Measurements from ENCODE around the gene AFAP1L2. TPM values are rescaled to one million over a fixed set of nuclear protein-coding genes. Genes with fewer than 3 reads are reported as not detected.

AFAP1L2 gene
- total RNA-seq, 1 experiment from 2014 or later: 170 TPM

DNA sequence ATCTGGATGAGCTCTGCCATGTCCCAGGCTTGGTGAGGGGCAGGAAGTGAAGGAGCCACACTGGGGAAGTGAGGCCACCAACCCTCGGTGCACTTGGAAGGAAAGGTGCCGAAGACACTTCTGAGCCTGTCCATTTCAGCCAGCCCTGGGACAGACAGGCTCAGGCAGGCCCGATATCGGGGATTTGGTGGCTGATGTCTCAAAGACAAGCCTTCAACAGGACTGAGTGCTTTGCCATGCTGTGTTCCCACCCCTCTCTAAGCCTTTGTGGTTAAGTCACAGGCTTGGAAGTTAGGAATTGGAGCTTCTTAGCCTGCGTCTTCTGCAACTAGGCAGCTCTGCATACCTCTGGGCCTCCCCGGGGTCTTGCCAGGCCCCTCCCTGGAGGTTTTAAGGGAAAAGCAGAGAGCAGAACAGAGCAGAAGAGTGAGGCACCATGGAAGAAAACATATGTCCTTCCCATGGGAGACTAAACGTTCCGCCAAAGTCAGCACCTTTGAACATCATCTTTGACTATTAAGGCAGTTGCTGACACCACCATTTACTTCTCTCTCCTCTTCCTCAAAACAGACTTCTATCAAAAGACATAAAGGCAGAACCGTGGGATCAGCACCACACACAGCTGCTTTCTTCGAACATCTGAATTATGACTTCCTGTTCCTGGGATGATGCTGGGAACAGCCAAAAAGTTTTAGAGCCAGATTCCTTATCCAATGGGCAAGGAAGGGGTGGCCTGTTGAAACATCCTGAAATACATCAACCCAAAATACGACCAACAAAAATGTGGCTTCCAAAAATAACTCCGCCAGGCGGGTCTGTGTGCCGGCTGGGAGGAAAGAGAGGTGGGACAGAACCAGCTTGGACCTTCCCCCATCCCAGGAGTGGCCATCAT lies 71.8 kb downstream of the AFAP1L2 start:
- Histone ChIP-seq H3K4me3 (ENCODE audit: low read depth in 2 of 2, low read length in 2 of 2) (no peak overlapping the region), H3K27ac (ENCODE audit: low read length) (no peak overlapping the region), H3K9me3 (ENCODE audit: control insufficient read depth, insufficient read depth, low read depth, low read length) (no peaks in the 10 kb centered on the region), H3K4me1 (ENCODE audit: control insufficient read depth, insufficient read depth, low read length) (peaks cover 5% of the 10 kb centered on the region; the same call in 1 of the 2 replicates), H3K27me3 (ENCODE audit: control insufficient read depth, insufficient read depth, low read length) (no peaks in the 10 kb centered on the region), H3K36me3 (ENCODE audit: control insufficient read depth, insufficient read depth, low read length) (peaks cover 3% of the 10 kb centered on the region)
- ATAC-seq: no peak
- in situ Hi-C loops (cut with HindIII; ENCODE audit: low pct_unique_long_range_greater_than_20kb, low sequenced_read_pairs): no loop called here
- ChIA-PET CTCF (no interaction called here), POLR2A (no interaction called here)
- no peak for DNase-seq (ENCODE audit: low read depth, low spot score)
- TF ChIP-seq, protein P1, sequence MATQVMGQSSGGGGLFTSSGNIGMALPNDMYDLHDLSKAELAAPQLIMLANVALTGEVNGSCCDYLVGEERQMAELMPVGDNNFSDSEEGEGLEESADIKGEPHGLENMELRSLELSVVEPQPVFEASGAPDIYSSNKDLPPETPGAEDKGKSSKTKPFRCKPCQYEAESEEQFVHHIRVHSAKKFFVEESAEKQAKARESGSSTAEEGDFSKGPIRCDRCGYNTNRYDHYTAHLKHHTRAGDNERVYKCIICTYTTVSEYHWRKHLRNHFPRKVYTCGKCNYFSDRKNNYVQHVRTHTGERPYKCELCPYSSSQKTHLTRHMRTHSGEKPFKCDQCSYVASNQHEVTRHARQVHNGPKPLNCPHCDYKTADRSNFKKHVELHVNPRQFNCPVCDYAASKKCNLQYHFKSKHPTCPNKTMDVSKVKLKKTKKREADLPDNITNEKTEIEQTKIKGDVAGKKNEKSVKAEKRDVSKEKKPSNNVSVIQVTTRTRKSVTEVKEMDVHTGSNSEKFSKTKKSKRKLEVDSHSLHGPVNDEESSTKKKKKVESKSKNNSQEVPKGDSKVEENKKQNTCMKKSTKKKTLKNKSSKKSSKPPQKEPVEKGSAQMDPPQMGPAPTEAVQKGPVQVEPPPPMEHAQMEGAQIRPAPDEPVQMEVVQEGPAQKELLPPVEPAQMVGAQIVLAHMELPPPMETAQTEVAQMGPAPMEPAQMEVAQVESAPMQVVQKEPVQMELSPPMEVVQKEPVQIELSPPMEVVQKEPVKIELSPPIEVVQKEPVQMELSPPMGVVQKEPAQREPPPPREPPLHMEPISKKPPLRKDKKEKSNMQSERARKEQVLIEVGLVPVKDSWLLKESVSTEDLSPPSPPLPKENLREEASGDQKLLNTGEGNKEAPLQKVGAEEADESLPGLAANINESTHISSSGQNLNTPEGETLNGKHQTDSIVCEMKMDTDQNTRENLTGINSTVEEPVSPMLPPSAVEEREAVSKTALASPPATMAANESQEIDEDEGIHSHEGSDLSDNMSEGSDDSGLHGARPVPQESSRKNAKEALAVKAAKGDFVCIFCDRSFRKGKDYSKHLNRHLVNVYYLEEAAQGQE (IDR thresholded peaks at IDR 0.05; ENCODE audit: insufficient read depth in 1 of 2, low read depth in 2 of 2, low read length in 1 of 2): no peak
- TF ChIP-seq CTCF (IDR thresholded peaks at IDR 0.05) (no peak), TCF7L2 (IDR thresholded peaks at IDR 0.05; ENCODE audit: low read depth, low read length) (no peak), POLR2AphosphoS5 (IDR thresholded peaks at IDR 0.05; ENCODE audit: low read depth, low read length) (no peak), SIN3A (IDR thresholded peaks at IDR 0.05; ENCODE audit: borderline replicate concordance, insufficient read depth, low read depth, low read length) (no peak)
- intact Hi-C loops (cut with micrococcal nuclease; ENCODE audit: unreplicated experiment): no loop called here
- BruUV-seq (replicated peaks): no TSS peak

DNA sequence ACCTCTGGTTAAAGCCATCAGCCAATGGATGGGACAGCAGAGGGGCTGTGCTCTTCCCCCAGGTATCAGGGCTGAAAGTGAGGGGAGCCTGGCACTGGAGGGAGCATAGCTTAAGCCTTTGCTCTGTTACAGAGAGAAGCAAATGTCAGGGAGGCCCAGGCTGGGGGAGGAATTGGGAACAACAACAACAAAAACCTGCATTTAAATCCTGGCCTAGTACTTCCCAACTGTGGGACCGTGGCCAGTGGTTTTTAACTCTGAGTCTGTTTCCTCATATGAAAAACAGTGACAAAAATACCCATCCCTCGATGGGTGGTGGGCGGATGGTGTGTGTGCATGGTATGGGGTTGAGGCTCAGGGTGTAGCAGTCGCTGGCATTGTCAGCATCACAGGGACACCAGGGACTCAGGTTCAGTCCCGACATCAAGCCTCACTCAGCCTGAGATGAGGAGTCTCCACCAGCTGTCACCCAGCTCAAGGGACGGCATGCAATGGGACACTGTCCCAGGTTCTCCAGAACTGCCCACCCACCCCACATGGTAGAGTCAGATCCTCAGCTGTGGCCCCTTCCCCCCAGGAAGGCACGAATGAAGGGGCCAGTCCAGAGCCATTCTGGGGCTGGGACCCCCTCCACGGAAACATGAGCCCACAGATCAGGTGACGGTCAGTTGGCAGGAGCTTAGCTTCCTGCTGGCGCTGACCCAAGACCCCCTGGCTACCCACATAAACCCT lies 74.5 kb downstream of the AFAP1L2 start:
- H3K4me3 ChIP-seq (ENCODE audit: low read depth in 2 of 2, low read length in 2 of 2): no peak overlapping the region
- intact Hi-C loops (cut with micrococcal nuclease; ENCODE audit: unreplicated experiment): no loop called here
- in situ Hi-C loops (cut with HindIII; ENCODE audit: low pct_unique_long_range_greater_than_20kb, low sequenced_read_pairs): no loop called here
- H3K27me3 ChIP-seq (ENCODE audit: control insufficient read depth, insufficient read depth, low read length): no peaks in the 10 kb centered on the region
- TF ChIP-seq SIN3A (IDR thresholded peaks at IDR 0.05; ENCODE audit: borderline replicate concordance, insufficient read depth, low read depth, low read length) (no peak), CTCF (IDR thresholded peaks at IDR 0.05) (no peak), TCF7L2 (IDR thresholded peaks at IDR 0.05; ENCODE audit: low read depth, low read length) (no peak), POLR2AphosphoS5 (IDR thresholded peaks at IDR 0.05; ENCODE audit: low read depth, low read length) (no peak)
- TF ChIP-seq, protein P1 (IDR thresholded peaks at IDR 0.05; ENCODE audit: insufficient read depth in 1 of 2, low read depth in 2 of 2, low read length in 1 of 2): no peak
- no peak for DNase-seq (ENCODE audit: low read depth, low spot score)
- no TSS peak for BruUV-seq (replicated peaks)
- no peak for ATAC-seq
- CTCF ChIA-PET: no interaction called here
- H3K27ac ChIP-seq (ENCODE audit: low read length): no peak overlapping the region
- POLR2A ChIA-PET: interaction anchor here (0.5 kb wide), 1 partner anchor 22 kb away, joined by 4 read pairs; no protein-coding TSS in a partner anchor
- peaks cover 5% of the 10 kb centered on the region; the same call in 1 of the 2 replicates for H3K4me1 ChIP-seq (ENCODE audit: control insufficient read depth, insufficient read depth, low read length)
- no peaks in the 10 kb centered on the region; the same call in 1 of the 2 replicates for H3K36me3 ChIP-seq (ENCODE audit: control insufficient read depth, insufficient read depth, low read length)
- no peaks in the 10 kb centered on the region for H3K9me3 ChIP-seq (ENCODE audit: control insufficient read depth, insufficient read depth, low read depth, low read length)

All from Panc1 (cell line).